GM19239 (cell line): ENCODE results near the gene ADCY6.

ENCODE experiments used
- DNase-seq: peaks from one replicate; pipeline ENCODE4 v3.0.0; 2011; ENCODE audit warnings: low spot score; ENCODE audit not compliant: insufficient read length
- FAIRE-seq: peaks from 2 replicates; lab custom pipeline; 2011; peaks lifted over from hg19 to GRCh38; lab: Jason Lieb, UNC

Gene ADCY6

DNA sequence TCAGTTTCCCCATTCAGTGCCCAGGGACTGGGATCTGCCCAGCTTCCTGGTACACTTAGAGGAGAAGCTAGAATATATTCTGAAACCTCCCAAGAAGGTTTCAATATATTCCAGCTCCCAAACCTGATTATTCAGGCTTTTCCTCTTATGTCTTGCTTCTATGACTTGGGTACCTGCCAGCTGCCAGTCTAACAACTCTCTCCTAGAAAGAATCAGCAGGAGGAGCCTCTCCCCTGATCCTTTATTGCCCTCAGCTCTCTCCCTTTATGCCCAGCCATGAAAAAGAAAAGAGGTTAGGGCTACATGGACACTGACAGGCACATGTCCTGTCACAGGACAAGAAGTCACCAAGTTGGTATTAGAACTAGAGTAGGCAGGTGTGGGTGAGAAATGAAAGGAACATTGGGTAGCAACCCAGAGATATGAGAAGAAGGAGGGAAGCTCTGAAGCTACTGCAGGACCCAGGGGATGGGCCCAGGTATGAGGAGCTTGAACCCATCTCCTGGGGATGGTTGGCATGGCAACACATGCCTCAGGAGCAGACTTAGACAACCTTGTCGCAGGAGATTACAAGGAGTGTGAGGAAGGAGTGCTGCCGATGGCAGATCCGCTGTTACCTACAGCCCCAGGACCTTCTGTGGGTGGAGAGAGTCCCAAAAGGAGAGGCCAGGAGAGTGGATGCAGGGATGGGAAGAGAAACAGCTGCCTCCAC, 27.4 kb upstream of the ADCY6 start:
- peak; percentile 26 for FAIRE-seq

DNA sequence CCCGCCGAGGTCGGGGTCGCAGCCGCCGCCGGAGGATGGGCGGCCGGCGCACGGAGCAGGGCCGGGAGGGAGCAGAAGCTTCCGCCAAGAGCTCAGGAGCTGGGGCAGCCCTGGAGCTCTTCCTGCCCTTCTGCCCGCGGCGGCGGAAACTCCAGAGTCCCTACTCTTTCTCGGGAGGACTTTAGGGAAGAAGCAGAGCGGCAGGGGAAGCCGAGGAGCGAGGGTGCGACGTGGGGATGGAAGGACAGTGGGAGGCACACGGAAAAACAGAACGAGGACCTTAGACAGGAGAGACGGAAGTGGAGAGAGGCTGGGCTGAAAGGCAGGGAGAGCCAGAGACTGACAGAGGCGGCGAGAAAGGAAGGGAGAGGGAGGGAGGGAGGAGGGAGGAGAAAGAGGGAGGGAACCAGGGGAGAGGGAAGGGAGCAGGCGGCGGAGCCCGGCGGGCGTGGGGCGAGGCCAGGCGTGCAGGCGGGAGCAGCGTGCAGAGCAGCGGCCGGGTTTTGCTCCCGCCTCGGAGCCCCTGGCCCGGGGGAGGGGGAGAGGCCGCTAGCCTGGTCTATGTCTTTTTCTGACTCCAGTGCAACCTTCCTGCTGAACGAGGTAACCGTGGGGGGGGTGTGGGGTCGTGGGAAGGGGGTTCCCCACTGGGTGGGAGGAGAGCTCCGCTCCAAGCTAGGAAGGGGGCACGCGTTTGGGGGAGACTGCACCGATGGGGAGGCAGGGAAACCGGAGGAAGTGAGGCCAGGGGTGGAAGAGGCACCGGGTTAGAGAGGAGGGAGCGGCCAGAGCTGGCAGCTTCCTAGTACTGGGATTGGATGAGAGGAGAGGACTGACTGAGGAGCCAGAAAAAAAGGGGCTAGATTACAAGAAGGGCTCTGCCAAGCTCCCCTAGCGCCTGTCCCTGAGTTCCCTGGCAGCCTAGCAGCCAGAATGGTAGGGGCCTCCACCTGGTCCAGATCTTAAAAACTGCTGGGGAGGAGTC, 26.5 kb upstream of the ADCY6 start:
- peak; percentile 91 for FAIRE-seq
- peak; percentile 52 for DNase-seq

More for the DNA sequence above, 27.4 kb upstream of the ADCY6 start:
- DNase-seq, result no peak

DNA sequence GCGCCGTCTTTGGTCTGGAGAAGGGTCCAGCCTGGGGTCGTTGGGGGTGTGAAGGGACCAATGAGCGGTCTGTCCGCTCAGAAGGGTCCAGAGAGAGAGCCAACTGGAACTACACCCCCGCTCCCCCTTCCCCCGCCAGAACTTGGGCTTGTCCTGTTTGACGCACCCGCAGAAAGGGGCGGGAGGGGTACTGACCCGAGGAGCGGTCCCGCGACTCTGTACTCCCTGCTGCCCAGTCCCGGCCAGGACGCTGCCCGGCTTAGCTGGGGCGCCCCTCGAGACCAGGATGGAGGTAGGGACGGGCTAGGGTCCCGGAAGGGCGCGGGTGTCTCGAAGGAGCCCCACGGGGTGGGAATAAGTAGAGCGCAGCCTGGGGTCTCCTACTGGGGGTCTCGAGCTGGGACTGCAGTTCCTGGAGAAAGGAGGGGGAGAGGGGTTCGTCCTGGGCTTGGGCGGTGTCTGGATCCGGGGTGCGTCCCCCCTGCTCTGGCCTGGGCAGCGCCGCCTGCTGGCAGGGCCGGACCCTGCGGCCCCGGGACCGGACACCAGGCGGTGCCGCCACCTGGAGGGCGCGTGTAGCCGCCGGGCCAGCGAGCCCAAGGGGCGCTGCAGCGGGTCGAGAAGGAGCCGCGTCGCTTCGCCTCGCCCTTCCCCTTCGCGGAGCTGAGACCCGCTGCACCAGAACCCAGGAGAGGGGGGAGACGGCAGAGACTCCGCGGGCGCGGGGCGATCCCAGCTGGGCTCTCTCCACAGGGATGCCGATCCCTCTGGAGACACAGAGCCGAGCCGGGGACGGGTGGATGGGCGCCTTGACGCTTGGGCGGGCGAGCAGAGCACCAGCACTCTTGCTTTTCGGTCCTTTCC, 25.6 kb upstream of the ADCY6 start:
- FAIRE-seq (peak; percentile 94), DNase-seq (peak; percentile 88)

DNA sequence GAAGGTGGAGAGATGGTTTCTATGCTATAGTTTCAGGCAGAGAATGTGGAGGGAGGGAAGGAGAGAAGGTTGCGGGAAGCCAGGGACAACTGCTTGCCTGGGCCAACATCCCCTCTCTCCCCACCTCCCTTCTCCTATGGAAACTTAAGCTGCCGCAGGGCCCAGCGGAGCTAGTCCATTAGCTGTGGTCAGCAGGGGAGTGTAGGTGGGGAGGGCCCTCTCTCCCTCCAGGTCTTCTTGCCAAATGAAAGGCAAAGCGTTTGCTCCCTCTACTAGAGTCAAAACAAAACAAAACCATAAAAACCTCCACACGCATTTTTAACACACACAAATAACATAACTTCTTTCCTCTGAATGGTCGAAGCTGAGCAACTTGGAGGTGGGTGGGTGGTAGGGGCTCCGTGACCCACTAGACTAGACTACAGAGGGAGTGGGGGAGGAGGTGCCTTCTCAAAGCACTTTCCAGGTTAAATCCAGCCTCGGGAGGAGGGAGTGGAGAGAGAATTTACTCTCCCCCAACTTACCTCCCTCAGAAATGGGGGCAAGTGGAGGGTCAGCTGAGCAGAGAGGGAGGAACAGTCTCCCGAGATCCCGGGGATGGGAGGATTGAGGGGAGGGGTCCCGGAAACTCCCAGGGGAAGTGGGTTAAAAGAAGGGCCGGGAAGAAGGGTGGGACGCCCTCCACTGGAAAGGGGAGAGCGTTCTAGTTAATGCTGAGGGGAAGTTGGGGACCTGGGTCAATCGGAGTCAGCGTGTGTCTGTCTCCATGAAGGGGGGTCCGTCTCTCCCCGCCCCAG, 24.8 kb upstream of the ADCY6 start:
- FAIRE-seq (no peak), DNase-seq (no peak)

DNA sequence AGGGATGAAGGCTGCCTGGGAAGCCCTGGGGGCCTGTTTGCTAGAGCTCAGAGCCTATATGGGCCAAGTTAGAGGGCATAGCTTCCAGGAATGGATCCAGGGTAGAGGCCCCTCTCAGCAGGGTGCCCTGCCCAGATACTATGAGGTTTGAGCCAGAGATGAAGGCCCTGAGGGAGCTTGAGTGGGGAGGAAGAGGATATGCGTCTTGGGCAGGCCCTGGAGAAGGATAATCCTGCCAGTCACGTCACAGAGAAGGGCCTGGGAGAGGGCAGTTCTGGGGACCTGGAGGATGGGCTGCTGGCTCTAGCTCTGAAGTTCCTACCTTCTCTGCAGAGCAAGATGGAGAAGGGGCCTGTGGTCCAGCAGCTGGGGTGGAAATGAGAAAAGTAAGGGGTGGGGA, 23.5 kb upstream of the ADCY6 start:
- DNase-seq, result no peak
- FAIRE-seq, result no peak

DNA sequence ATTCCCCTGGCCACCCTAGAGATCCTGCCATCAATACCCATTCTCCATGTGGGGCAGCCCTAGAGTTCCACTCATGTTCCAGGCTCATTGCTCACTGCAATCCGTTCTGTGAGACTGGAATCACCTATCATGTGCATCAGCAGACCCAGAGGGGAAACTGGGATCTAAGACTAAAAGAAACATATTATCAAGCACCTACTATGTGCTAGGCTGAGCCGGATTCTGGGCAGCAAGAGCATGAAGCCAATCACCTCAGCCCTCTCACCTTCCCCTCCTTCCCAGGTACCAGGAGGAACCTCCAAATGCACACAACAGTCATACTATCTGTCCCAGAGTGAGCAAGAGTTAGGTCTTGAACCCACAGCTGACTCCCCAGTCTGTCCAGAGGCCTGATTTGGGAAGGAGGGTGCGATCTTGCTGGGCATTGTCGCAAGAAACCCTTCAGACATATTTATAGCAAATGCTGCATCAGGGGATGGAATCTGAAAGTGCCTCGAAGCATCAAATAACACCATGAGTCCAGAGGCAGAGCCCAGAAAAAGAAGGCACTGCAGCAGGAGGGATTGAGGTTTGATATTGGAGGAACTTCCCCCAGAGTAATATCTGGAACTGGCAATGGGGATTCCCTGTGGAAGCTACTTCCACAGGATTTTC, 22.7 kb upstream of the ADCY6 start:
- FAIRE-seq (no peak), DNase-seq (no peak)

DNA sequence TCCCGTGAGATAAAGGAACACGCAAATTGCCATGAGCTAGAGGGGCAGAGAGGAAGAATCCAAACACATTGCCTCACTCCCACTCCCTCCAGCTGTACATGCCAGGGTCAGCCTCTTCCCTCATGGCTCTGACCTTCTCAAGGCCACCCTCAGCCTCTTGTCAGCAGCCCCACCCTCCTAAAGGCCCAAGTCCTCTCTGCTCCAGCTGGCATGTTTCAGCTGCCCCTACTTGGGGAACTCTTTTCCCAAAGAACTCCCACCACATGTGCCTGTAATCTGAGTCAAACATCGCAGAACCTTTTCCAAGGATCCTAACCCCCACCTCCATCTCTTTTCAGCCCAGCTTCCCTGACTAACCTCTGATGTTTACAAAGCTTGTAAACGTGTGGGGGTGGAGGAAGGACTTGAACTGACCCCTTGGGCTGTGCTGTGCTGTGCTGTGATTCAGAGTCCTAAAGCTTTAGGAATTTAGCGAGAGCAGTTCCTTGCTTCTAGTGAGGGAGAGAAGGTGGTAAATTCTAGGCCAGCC, 22.1 kb upstream of the ADCY6 start:
- no peak for DNase-seq
- no peak for FAIRE-seq

DNA sequence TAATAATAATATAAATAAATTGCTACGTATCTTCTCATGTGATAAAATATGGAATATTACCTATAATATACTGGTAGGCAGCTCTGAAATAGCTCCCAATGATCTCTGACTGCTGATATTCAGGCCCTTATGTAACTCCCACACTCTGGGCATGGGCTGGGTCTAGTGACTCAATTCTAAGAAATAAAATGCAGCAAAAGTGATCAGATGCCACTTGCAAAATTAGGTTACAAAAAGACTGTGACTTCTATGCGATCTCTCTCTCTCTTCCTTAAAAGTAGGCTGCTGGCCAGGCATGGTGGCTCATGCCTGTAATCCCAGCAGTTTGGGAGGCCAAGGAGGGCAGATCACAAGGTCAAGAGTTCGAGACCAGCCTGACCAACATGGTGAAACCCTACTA, 19.1 kb upstream of the ADCY6 start:
- DNase-seq (no peak), FAIRE-seq (no peak)

DNA sequence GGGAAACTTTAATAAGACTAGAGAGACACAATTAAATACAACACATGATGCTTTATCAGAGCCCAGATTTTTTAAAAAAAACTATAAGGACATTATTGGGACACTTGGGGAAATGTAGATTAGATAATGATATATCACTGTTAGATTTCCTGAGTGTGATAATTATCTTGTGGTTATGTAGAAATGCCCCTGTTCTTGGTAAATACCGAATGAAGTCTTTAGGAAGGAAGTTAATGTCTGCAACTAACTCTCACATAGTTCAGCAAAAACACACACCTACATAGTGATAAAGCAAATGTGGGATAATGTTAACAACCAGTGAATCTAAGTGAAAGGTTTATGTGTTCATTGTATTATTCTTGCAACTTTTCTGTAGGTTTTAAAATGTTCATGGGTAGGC, 14.8 kb upstream of the ADCY6 start:
- FAIRE-seq, result no peak
- no peak for DNase-seq

DNA sequence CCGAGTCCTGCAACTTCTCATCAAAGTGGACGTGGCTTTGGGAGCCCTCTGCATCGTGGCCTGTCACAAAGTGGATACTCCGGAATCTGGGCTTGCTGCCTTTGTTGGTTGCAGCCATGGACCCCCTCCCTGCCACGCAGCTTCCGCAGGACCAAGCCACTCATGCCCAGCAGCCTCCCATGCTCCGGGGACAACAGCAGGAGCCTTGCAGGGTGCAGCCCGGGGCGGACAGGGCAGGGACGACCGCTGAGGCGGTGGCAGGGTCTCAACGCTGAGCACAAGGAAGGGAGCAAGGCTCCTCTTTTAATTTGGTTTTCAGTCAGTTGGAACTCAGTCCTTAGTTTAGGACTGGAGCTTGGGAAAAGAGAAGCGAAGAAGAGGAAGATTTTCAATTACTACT, 12.1 kb upstream of the ADCY6 start:
- FAIRE-seq (no peak), DNase-seq (no peak)

DNA sequence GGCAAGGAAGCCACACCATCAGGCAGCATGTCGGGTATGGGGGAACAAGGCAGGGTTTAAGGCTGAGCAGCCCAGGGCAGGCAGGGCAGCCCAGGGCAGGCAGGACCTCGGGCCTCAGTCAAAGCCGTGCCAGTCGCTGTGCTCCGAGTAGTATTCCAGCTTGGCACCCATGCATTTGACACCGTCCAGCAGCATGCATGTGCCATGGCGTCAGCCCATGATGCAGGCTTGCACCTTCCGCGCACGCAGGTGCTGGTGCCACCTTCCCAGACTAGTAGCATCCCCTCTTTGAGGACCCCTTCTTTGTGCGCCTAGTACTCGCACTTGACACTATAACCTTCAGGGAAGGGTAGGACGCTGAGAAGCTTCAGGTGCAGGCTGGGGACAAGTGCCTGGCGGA, 11.6 kb upstream of the ADCY6 start:
- no peak for DNase-seq
- no peak for FAIRE-seq

DNA sequence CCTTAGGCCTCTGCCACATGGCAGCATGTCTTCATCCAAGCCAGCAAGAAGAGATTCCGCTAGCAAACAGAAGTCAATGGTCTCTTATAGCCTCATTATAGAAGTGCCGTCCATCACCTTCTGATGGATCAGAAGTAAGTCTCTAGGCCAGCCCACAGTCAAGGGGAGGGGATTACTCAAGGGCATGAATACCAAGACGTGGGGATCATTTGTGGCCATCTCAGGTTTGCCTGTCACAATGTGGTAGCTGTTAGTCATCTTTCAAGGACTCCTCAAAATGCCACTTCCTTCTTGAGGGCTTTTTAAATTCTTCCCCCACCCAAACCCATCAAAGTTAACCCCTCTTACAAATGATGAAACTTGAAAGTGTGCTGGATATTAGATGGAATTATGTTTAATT, 8.1 kb upstream of the ADCY6 start:
- DNase-seq, result no peak

DNA sequence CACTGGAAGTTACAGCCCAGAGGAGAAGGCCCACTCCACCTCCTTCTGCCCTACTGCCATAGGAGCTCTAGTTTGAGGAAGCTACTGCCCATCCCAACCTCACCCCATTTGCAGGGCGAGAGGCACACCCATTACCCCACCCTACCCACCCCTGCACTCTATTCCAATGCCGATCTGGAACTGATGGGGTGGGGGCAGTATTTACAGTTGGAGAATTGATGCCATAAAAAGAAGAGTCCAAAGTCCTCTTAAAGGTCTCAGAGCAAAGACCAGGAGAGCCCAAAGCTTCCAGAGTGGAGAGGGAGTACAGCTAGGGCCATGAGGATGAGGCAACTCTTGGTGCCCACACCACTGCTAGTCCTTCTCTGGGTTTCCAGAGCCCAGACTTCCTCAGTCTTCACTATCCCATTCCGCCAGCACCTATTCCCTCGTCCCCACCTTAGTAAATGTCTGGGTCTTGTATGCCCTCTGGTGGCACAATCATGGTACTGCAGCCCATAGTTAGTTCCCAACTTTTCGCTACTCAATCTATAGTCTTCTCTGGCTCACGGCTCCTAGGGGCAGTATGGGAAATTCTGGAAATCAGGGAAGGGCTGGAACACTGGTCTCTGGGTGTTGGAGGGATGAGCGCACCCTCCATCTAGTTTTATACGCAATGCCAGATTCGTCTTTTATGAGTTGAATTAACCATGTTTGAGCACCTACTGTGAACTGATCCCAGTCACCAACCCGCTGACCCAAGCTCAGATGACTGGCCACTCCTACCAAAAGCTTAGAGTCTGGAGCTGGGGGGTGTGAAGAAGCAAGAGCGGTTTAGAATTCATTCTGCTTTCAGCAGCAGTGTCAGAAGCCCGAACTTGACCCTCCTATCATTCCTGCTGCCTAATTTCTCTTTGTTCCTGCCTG, 6.9 kb upstream of the ADCY6 start:
- FAIRE-seq (peak; percentile 96), DNase-seq (peak; percentile 76)

More for the DNA sequence above, 8.1 kb upstream of the ADCY6 start:
- FAIRE-seq, result no peak

DNA sequence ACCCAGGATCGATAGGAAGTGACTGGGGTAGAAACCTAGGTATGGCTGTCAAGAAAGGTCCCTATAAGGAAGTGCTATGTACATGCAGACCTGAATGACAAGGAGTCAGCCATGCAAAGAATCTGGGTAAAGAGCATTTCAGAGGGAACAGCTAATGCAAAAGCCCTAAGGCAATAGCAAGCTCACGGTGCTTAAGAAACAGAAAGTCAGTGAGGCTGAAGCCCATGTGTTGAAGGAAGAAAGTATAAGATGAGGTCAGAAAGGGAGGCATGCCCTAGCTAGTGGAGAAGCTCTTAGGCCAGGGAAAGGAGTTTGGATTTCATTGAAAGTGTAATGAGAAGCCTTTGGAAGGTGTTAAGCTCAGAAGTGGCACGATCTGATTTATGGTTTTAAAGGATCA, 6.0 kb upstream of the ADCY6 start:
- no peak for FAIRE-seq
- no peak for DNase-seq

DNA sequence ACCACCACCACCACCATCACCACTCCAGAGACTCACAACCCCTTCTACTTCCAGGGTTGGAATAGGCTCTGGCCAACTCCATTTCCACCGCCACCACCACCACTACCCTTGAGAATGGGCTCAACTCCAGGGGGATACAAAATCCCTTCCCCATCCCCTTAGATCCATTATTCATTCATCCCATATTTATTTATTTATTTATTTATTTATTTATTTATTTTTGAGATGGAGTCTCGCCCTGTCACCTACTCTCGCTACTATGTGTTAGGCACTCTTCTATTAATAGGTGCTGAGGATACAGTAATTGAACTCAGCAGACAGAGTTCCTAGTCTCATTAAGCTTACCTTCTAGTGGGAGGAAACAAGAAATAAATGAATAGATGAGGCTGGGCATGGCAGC, 4.8 kb upstream of the ADCY6 start:
- no peak for FAIRE-seq
- DNase-seq, result no peak

DNA sequence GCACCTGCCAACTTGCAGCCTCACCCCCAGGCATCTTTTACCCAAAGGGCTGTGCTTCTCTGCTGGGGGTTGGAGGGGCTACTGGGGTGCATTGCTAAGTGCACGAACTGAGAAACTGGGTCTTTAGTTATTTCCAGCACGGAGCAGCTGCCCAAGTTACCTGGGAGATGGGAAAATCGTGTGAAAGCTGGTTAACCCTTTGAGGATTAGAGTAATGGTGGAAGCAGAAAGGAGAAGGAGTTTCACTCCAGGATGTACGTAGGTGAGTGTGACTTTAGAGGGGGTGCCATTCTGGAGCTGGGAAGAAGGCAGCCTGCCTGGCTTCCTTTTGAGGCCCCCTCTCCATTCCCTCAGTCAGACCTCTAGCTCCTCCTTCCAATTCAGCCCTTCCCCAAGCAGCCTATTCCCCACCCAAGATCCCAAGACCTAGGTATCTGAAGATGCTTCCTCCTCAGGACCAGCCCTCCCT, 1.0 kb upstream of the ADCY6 start:
- DNase-seq (no peak), FAIRE-seq (peak; percentile 45)

DNA sequence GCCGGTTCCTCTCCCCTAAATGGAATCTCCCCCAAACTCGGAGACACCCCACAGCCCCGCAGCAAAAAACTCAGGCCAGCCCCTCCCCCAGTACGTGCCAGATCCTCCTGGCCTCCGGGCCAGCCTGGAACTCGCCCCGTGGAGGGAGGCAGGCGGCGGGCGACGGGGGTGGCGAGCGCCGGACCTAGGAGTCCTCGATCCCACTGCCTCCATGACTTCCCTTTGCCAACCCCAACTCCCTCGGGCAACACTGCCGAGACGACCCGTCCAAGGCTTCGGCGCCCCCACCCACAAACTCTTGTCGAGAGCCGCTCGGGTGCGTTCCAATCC, 400 bp downstream of the ADCY6 start:
- DNase-seq, result no peak
- FAIRE-seq, result no peak
